Endothelial cell of hepatic sinusoid (primary cell): Measurements from ENCODE around the gene UBAC2.

ENCODE experiments used
- in situ Hi-C: cut with HindIII; loops from 2 replicates; pipeline ENCODE4 v1.10.0; 2017; ENCODE audit warnings: low sequenced_read_pairs

Gene UBAC2

DNA sequence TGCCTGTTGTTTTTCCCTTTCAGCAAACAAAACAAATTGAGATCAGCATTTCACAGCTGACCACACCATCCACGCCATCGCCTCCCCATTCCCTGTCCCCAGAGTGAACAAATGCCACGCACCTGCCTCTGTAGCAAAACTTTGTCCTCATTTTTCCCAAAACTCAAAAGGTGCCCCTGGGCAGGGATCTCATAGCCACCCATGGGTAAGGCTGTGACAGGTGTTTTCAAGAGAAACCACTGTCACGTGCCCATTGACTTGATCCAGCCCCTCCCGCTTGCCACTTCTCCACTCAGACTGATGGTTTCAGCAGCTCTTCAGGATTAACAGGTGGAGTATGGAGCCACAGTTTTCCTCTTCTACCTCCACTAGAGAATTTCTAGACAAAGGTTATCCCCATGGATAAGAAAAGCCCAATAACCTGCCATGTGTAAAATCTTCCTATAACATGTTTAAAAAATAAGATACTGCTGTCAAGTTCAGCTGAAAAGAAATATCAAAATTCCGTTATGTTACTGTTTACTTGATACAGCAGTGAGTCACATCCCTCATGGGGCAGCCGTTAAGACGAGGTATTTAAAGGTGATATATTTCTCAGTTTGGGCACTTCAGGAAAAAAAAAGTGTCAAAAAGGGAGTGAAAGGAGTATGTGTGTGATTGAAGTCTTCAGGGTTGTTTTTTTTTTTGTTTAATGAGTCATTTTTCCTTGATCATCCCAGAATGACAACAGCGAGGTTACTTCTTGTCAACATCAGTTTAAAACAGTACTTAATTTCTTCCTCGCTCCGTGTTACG is 170.0 kb downstream of the UBAC2 start:
- in situ Hi-C loops: loop anchor here (5.0 kb wide), 1 partner anchor 48 kb away; no protein-coding TSS in a partner anchor

DNA sequence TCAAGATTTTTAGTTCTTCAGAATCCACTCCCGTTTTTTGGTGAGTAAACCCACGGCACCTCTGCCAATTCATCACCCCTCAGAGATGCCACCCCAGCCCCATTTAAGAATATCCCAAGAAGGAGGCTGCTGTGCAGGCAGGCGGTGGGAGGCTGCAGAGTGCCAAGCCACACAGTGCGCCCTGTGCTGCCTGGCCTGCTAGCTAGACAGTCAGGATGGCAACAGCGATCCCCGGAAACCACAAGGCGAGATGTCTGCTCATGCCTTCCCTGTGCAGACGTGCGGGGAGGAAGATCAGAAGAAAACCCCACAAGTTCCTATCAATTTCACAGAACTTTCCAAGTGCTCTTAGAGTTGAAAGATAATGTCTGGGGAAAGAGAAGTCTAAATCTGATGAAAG is 171.3 kb downstream of the UBAC2 start:
- in situ Hi-C loops: loop anchor here (5.0 kb wide), 1 partner anchor 50 kb away; no protein-coding TSS in a partner anchor

DNA sequence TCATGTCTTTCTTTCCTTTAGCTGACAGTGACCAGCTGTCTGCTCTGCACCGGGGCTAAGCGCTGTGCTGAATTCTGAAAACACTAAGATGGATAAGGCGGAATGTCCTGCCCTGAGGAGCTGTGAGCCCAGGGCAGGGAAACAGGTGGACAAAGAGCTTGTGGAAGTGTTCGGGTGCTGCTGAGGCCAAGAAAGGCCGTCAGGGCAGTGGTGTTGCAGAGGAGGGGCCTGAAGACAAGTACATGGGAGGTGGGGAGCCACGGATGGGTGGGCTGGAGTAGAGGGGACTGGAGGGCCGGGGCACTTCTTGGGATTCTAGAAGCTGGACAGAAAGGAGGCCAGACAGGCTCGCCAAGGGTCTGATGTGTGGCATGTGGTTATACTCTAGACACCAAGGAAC is 172.8 kb downstream of the UBAC2 start:
- in situ Hi-C loops: loop anchor here (5.0 kb wide), 1 partner anchor 51 kb away; no protein-coding TSS in a partner anchor

DNA sequence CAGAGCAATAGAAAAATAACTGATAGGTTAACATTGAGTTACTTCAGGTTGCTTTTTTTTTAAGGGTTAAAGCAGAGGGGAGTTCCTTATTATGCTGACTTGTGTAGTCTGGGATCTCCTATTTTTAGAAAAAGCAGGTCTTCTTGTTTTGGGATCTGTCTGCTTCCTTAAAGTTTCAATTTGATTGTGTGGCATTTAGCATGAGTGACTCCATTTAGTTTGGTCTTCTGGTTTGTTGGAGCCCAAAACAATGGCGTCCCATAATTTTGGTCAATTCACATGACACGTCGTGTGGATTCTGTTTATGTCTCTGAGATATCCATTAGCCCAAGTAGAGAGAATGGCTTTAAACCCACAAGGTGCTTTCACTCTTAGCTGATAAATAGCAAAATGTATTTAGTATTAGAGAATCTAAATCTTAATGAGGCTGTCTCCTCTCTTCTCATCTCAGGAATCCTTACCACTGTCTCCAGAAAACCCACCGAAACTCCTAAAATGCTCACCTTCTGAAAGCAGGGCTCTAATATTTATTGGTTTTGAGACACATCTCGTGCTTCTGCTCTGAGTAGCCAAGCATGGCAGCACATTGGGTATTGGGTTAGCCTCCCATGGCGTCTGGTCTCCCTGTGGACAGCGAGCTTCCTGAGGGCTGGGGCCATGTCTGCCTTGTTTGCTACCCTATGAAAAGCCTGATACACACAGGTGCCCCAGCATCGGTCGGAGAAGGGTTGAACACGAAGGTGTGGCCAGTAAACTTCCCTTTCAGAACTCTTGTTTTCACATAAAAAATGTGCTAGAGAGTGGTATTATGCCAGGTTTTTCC is 173.7 kb downstream of the UBAC2 start:
- in situ Hi-C loops: loop anchor here (5.0 kb wide), 1 partner anchor 52 kb away; no protein-coding TSS in a partner anchor

DNA sequence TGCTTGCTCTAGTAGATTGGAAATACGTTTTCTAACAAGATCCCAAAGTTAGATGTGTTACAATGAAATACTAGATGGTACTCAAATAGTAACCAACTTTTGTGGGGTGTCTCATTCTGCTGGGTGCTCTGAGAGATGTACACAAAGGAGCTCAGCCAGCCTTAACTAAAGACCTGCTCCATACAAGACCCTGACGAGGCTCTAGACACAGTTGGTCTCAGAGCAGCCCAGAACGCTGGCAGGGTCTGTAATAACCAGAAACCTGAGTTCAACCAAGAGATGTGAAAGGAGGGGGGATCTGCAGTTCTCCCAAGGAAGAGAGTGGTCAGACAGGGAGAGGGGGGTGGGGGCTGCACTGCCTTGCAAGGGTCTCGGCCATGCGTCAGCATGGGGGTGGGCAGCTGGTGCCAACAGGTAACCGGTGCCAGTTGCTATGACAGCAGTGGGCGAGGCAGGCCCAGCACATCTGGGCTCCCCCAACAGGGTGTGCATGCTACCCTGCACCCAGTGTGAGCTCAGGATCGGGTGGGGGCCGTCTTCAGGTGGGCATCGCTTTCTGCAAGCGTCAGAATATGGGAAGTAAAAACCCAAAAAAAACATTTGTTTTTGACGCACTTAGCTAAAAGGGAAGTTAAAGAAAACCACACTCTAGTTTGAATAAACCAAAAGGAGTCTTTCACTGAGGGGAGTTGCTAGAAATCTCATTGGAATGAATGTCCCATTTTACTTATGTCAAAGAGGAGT is 174.5 kb downstream of the UBAC2 start:
- in situ Hi-C loops: loop anchor here (5.0 kb wide), 1 partner anchor 53 kb away; no protein-coding TSS in a partner anchor

DNA sequence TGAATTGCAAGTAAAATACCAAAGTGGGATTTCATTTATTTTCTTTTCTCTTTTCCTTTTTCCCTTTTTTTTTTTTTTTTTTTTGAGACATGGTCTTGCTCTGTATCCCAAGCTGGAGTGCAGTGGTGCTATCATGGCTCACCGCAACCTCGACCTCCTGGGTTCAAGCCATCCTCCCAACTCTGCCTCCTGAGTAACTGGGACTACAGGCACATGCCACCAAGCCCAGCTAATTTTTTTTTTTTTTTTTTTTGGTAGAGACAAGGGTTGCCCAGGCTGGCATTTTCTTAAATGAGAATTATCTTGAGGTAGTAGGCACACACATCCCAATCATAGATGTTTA is 175.1 kb downstream of the UBAC2 start:
- in situ Hi-C loops: no loop called here

DNA sequence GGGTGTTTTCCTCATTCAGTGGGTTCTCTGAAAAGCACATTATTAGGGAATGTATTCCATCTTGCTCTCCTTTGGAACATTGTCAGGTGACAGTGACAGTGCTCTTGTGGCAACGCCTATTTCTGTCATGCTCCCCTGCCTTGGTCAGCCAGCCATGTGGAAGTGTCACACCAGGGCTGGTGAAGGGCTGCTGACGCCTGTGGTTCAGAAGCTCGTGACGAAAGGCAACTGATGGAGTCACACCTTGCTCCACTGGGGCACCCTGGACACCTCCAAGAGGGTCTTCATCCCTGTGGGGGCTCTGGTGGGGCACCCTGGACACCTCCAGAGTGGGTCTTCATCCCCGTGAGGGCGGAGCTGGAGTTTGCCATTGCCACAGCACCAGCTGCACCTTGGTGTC is 175.5 kb downstream of the UBAC2 start:
- in situ Hi-C loops: no loop called here

DNA sequence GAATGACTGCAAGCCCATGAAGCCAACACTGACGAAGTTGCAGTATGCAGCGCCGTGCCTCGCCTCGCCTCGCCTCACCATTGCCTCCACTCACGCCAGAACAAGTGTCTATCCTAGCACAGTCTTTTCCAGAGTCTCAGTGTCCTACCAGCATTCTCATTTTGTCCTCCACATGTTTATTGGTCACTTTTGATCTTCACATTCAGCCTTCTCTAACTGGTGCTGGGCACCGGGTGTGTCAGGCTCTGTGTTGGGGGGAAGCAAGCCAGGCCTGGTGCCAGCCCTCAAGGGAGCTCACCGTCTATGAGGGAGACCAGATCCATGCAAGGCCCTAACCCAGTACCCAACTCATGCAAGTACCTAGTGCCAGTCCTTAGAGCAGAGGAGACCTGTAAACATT is 176.3 kb downstream of the UBAC2 start:
- in situ Hi-C loops: no loop called here

DNA sequence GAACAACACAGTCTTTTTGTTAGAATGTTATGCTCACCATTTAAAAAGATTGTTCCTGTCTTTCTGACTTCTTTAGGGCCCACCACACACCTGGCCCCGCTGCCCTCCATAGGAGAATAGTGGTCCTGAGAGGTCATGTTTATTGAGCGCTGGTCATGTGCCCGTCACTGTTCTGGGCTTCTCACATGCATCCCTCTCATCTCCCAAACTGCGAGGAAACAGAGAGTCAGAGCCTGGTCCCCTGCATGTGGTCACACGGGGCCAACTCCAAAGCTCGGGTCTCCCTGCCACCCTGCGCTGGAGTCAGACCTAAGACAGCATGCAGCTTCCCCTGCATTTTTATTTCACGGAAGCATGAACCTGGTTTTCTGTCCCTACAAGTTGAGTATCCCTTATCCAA is 177.0 kb downstream of the UBAC2 start:
- in situ Hi-C loops: no loop called here

DNA sequence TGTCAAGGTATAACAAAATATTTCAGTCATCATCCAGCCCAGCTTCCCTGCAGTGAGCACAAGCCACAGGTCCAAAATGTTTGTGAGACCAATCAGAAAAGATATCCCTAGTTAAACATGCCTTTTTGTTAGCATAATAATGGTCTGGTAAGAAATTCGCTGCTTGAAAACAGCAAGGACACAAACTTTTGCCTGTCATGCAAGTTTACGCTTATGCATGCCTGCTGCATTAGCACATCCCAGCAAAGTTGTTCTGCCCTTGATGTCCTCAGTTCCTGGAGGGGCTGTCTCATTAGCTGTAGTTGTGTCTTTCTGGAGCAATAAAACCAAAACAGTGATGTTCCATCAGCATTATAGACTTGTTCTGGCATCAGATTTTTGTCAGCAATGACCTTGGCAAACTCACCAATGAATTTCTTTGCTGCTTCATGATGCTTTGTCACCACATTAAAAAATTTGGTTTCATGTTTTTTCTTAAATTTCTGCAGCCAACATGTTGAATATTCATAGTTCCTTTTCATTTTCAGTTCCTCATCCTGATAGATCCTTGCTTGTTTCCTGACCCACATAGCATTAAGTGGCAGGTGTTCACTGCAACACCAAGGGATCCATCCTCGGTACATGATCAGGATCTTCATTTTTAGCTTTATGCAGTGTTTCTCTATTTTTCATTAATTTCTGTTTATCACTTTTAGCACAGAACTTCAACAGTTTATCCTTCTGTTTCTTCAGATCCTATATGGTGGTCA is 178.5 kb downstream of the UBAC2 start:
- in situ Hi-C loops: no loop called here

DNA sequence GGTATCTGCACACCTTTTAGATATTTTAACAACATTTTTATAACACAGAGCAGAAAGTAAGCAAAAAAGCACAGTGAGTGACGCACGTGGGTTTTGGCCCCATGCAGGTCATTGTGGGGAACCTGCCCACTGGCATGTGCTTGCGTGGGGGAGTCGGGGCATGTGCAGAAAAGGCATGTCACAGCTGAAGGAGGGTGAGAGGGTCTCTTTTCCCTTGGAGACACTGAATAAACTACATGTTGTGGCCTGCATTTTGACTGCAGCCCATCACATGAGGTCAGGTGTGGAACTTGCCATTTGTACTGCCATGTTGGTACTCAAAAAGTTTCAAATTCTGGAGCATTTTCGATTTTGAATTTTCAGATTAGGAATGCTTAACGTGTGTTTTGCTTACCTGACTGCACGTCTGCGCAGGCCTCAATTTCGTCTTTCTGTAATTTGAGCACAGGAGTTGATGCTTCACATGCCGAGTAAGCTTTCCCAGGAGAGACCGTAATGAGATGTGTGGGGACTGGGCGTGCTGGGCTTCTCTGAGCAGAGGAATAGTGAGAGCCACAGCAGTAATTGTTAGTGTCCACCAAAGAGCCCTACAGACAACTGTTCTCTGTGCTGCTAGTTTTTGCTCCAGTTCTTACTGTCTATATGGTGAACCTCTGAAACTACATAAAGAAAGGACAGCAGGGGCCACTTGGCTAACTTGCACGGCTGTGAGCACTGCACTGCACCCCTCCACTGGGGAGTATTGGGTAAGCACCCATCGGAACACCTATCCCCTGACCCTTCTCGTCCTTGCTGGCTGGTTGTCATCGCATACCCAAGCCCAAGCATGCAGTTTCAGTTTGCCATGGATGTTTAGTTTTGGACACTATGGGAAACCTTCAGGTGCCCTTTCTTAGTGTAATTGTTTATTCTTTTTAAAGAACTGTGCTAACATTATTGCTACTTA is 179.5 kb downstream of the UBAC2 start:
- in situ Hi-C loops: no loop called here

DNA sequence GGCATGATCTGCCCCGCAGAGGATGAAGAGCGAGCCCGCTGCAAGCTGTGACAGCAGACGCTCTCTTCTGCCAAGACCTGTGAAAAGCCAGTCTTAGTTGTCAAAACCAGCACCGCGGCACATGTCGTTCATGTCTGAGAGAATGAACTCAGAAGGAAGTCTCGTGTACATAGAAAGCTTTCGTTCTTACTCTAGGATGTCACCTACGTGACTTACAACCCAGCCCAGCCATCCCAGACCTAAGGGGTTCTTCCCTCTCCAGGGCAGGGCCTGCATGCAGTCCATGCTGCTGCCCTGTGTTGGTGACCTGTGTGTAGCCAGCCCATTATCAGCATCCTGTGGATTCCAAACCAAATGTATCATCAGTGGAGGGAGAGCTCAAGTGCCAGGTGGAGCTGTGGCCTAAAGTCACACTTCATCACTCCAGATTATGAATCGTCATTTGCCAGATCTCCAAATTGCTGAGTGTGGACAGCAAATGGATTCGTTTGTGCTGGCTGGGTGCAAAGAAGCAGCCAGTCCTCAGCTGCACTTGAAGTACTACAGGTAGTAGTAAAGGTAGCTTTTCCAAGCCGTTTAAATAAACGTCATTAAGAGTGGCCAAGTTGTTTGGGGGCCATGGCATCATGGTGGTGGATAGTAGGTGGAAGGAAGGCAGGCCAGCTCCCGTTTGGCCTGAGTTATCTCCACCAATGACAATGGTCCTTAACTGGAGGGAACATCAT is 180.4 kb downstream of the UBAC2 start:
- in situ Hi-C loops: no loop called here

DNA sequence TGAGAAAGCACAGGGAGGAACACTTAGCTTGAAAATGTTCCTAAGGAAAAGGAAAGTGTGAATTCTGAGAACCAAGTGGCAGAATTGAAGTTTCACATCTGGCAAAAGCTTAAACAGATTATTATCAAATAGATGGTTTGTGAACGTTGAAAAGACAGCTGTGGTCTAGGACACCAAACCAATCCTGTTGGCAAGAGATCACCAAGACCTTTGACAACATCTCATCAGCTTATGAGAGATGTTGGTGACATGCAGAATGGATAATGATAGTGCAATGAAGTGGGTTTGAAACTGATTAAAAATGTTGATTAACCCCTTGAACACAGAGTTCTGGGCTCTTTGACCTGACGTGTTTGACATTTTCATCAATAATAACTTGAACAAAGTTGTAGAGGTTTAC is 181.1 kb downstream of the UBAC2 start:
- in situ Hi-C loops: no loop called here

DNA sequence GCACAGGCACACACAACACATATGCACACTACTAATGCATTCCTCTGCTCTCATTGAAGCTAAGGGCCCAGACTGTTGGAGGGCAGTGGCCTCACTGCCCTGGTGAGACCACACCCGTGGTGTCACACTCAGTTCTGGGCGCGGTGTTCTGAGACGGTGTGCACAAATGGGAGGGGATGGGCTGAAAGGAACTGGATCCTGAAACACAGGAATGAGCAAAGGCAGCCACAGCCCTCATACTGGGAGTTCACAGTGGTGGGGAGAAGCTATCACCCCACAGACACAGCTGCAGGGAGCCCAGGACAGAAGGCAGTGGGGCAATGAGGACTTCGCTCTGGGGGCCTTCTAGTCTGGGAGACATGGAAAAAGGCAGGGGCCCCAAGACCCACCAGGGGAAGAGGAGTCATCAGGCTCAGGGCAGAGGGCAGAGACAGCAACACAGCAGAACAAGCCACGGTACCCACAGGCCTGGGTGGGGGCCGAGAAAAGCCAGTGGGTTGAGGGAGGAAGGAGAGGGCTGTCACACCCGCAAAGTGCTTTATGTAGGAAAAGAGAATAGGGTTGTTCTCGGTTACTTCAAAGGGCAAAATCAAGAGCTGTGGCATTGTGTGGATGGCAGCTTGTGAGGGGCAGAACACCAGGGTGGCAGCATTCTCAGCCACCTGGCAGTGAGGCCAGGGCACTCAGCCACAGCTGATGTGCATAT is 181.9 kb downstream of the UBAC2 start:
- in situ Hi-C loops: no loop called here

DNA sequence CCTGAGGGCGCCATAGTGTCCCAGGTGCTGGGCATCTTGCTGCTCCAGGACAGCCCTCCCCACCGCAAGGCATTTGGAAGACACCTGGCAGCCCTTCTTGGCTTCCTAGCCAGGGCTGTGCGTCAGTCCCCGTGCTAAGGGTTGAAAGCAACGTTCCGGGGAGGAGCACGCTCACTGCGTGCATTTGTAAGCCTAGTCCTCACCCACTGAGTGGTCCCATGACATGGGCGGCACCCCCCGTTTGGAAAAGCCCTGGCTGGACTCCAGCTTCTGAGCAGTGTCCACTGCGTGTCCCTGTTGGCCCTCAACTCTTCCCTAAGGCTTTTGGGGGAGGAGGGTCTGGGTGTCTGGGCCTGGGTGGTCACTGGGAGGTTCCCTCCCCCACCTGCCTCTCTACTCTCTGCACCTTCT is 182.9 kb downstream of the UBAC2 start:
- in situ Hi-C loops: no loop called here

DNA sequence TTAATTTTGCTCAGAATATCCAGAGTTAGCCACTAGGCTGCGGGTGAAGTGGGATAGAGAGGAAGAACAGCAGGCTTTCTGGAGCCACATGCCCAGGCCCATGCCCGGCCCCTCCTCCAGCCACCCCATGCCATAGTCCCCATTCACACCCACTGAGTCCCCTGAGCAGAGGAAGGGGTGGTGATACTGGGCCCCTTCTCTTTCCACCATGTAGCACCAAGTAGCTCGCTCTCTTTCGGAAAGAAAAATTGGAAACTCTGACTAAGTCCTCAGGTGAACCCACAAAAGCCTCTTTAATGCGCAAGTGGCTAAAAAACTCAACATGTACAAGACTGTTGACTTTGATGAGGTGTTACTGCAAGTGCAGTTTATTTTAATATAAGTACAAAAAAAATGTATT is 183.3 kb downstream of the UBAC2 start:
- in situ Hi-C loops: no loop called here

DNA sequence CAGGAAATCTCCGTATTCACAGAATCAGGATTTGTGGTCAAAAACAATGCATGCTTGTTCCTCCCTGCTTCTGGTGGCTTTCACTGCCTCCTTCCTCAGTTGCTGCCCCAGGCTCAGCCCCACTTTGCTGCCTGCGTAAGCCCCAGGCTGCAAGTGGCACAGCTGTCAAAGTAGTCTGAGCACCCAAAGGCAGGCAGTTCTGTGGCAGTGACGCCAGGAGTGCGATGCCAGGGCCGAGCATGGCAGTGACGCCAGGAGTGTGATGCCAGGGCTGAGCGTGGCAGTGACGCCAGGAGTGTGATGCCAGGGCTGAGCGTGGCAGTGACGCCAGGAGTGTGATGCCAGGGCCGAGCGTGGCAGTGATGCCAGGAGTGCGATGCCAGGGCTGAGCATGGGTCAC is 183.8 kb downstream of the UBAC2 start:
- in situ Hi-C loops: no loop called here

DNA sequence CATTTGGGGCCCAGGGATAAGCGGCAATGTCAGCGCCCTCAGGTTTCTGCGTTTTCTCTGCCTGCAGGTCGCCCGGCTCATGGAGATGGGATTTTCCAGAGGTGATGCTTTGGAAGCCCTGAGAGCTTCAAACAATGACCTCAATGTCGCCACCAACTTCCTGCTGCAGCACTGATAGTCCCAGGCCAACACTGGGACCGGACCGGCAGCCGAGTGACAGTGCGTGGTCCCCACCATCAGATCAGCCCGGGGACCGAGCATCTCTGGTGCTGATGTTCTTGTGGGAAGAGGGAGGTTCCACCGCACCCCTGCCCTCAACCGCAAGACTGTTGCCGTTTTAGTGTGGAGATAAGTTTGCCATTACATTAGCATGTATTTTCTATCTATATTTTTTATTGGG is 184.5 kb downstream of the UBAC2 start:
- in situ Hi-C loops: no loop called here
